LNCaP clone FGC (cell line): ENCODE results near the gene FHIT.

Experiments used
- DNase-seq: peaks from one replicate; pipeline ENCODE4 v3.0.0-alpha.2; 2011; ENCODE audit warnings: low read depth
- H3K4me3 ChIP-seq: 2 replicates; pipeline ENCODE4 v1.5.1; 2011; ENCODE audit warnings: mild to moderate bottlenecking, low read depth, low read length, control low read depth
- TF ChIP-seq, protein P1 (sequence below): IDR thresholded peaks from 2 replicates; pipeline ENCODE4 v1.5.1; 2012; ENCODE audit warnings: mild to moderate bottlenecking; ENCODE audit not compliant: control insufficient read depth, insufficient read depth; ENCODE audit errors: extremely low read depth

The FHIT gene

DNA sequence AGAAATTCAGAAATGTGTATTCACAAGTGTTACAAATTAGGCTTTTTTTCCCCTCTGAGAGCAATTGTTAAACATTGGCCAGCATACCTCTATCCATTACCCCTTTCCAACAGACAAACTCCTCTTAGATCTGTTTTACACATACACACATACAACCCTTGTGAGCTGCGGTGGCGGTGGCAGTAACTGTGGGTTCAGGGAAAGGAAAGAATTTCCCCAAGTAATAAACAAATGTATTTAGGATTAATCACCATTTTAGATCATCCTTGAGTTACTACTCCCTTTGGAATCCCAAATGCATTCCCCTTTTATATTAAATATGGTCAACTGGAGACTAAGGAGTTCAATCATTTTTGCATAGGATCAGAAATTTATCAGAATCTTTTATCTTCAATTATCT is 667.0 kb downstream of the FHIT start:
- DNase-seq = no peak
- no peak overlapping the region for H3K4me3 ChIP-seq
- TF ChIP-seq, protein P1, sequence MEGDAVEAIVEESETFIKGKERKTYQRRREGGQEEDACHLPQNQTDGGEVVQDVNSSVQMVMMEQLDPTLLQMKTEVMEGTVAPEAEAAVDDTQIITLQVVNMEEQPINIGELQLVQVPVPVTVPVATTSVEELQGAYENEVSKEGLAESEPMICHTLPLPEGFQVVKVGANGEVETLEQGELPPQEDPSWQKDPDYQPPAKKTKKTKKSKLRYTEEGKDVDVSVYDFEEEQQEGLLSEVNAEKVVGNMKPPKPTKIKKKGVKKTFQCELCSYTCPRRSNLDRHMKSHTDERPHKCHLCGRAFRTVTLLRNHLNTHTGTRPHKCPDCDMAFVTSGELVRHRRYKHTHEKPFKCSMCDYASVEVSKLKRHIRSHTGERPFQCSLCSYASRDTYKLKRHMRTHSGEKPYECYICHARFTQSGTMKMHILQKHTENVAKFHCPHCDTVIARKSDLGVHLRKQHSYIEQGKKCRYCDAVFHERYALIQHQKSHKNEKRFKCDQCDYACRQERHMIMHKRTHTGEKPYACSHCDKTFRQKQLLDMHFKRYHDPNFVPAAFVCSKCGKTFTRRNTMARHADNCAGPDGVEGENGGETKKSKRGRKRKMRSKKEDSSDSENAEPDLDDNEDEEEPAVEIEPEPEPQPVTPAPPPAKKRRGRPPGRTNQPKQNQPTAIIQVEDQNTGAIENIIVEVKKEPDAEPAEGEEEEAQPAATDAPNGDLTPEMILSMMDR = no peak

DNA sequence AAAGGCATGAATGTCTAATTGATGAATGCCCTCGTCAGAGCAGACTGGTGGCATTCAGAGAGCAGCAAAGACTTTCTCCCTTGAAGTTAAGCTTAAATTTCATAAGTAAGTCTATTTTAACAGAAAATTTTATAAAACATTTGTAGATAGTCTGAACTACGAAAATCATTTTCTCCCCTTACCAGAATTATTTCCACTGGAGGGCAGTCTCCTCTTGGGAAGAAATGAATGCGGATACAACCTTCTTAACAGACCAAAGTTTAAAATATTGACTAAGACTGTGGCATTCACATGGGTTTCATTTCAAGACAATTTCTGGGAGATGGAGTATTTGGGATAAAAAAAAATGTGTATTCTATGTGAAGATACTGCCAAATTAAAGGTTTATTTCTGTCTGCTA is 669.0 kb downstream of the FHIT start:
- no peak for DNase-seq
- no peak overlapping the region for H3K4me3 ChIP-seq
- TF ChIP-seq, protein P1 = peak; percentile 44

DNA sequence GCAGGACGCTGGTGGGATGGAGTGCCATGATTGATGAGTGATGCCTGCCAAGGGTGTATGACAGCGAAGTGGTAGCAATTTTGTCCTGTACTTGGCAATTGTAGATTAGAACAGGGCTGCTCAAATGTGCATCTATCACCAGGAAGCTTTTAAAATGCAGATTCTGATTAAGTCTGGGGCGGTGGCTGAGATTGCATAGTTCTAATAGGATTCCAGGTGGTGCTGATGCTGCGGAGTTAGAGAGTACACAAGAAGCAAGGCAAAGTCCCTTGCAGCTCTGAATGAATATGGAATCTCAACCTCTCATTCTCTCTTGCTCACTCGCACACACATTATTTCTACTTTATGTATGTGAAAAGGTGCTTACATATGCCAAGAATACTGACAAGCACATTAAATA is 670.4 kb downstream of the FHIT start:
- H3K4me3 ChIP-seq = no peak overlapping the region
- no peak for DNase-seq
- TF ChIP-seq, protein P1 = no peak

DNA sequence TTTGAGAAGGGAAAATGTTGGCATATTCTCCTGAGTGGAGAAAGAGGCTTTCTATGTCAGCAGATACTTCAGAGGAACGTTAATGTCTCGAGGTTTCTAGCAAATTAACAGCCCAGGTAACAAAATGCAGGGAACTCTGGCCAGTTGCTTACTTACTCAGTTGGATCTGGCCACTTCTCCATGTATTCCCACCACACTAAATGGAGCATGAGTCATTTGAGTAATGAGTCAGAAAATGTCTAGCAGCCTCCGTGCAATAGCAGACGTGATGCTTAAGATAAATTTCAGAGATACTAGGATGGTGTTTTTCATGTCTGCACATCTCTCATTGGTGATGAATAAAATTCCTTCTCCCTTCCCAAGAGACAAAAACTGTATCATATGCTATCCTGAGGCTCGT is 671.5 kb downstream of the FHIT start:
- H3K4me3 ChIP-seq = no peak overlapping the region
- DNase-seq = no peak
- TF ChIP-seq, protein P1 = no peak

DNA sequence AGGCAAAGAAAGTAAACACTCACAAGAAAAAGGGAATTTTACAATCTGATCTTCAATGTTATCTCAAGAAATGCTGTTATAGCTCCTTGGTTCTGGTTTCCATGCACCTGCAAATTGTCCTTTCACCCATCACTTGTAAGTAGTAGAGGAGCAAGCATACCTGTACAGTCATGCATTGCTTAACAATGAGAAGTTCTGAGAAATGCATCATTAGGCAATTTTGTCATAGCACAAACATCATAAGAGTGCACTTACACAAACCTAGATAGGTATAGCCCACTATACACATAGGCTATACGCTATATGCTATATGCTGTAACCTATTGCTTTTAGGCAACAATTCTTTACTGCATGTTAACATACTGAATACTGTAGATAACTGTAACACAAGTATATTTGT is 672.3 kb downstream of the FHIT start:
- TF ChIP-seq, protein P1 = no peak
- no peak overlapping the region for H3K4me3 ChIP-seq

DNA sequence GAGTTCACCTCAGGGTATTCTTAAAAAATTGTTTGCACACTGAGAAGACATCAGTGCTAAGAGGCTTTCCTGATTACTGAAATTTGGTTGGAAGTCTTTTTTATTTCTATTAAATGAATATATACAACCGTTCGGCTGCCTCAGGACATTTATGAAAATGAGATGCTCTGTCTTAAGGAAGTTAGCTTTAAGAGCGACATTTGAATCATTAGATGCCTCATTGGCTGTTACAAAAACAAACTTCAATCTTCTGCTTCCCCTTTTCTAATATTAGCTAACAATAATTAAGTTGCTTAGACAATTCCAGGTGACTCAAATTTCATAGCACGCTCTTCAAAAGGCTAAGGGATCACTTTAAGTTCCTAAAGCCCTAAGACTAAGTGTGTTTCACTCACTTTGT is 673.7 kb downstream of the FHIT start:
- no peak overlapping the region for H3K4me3 ChIP-seq
- no peak for DNase-seq
- TF ChIP-seq, protein P1 = no peak

More for the DNA sequence above, 672.3 kb downstream of the FHIT start:
- no peak for DNase-seq

DNA sequence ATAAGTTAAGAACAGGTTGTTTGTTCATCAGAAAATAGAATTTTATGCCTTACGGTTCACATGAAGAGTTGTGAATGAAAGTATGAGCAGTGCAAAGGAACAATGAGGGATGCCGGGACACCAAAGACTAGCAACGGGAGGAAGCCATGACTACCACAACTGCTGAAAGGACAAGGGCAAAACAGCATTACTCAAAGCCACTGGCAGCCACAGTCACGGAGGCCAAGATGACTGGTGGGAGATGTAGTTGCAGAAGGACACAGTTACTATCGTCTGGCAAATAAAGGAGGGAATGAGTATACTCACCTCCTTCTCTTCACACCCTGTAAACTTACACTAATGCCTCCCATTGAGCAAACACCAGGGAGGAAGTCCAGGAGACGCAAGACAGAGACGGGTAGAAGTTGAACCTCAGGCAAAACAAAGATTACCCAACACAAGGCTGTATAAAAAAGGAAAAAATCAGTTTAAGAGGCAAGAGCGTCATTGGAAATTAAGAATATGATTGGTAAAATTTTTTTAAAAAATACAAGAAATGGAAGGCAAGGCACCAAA is 675.5 kb downstream of the FHIT start:
- H3K4me3 ChIP-seq = no peak overlapping the region
- TF ChIP-seq, protein P1 = no peak
- DNase-seq = no peak
